Dedifferentiated amniotic fluid mesenchymal stem cell (primary cell): ENCODE measurements around the gene CHMP1B.
A peak's percentile ranks its signal among the peaks of the same experiment; 100 is the strongest.
"Not testable (repeated sequence)": the region's sequence is repeated elsewhere in the genome, so short reads cannot be mapped to it uniquely, and the experiment has no call there.

ENCODE experiments used
- DNase-seq: peaks from one replicate; pipeline ENCODE4 v3.0.0-alpha.2; 2016; ENCODE audit errors: extremely low spot score

Gene CHMP1B

DNA sequence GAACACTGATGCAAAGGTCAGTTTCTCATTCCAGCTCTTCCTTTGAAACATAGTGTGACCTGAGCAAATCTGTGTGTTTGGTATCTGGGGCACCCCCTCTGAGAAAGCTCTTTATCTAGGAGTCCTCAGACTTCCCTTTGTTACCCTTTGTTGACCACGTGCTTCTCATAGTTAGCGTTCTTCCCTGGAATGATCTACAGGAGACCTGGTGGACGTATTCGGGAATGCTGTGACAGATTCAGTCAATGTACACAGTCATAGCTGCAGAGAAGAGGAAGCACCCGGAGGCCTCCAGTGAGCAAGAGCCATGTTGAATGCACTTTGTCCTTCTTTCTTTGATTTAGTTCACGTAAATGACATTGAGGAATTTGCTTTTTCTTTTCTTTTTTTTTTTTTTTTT is 10.7 kb upstream of the CHMP1B start:
- DNase-seq = no peak

DNA sequence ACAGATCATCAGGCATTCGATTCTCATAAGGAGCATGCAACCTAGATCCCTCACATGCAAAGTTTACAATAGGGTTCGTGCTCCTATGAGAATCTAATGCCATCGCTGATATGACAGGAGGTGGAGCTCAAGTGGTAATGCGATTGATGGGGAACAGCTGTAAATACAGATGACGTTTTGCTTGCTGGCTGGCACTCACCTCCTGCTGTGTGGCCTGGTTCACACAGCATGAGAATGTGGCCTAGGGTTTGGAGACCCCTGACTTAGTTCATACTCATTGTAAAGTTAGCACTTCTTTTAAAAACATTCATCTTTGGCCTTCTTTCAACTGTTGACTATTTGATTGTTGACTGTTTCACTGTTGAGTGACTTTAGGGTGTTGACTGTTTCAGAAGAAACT is 8.7 kb upstream of the CHMP1B start:
- no peak for DNase-seq

DNA sequence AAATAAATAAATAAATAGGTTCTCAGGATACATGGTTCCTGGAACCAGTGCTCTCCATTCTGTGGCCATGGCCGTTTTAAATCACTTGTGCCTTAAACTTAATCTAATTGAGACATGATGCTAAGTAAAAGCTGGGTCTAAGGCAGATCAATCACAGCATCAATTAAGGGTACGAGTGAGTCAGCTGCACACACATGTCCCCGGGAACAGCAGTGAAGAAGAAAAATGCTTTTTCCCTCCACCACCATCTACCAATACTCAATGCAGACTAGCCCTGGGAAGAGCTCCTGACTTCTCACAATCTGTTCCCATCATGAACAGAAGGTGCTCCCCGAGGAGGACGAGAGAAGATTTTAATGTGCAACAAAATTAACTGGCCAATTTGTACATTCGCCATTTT is 6.8 kb upstream of the CHMP1B start:
- no peak for DNase-seq

DNA sequence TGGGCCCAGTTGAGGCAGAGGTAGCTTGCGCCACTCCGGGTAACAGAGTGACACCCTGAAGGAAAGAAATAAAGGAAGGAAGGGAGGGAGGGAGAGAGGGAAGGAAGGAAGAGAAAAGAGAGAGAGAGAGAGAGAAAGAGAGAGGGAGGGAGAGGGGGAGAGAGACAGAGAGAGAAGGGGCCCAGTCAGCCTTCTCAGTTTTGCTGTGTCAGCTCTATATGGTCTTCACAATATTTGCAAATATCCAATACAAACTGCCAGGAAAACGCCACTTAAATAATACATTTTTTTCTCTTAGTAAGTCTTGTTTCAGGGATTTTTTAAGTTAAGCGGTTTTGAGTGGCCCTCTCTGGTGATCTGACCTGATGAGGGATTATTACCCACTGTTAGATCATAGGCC is 5.6 kb upstream of the CHMP1B start:
- no peak for DNase-seq

DNA sequence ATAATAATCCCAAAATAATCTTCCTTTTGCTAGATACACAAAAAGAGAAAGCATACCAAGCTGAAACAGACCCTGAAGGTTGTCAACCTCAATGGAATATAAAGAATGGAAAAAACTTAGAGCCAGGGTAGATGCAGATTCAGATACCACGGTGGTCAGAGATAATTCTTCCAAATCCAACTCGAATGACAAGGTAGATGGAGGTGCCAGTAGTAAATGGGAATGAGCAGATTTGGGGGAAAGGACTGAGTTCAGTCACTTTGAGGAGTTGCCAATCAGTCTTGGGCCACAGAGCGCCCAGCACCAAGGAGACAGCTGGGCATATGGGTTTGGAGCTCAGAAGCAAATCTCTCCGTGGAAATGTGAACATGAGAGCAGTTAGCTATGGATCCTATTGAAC is 3.4 kb upstream of the CHMP1B start:
- no peak for DNase-seq

DNA sequence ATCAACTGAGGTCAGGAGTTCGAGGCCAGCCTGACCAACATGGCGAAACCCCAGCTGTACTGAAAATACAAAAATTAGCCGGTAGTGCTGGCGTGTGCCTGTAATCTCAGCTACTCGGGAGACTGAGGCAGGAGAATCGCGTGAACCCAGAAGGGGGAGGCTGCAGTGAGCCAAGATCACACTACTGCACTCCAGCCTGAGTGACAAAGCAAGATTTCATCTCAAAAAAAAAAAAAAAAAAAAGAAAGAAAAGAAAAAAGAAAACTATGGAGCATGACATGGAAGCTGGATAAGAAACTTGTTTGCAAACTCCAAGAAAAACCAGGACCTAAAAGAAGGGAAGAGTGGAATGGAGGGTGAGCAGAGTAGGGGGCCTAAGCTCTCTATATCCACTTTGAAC is 1.9 kb upstream of the CHMP1B start:
- DNase-seq = no peak

DNA sequence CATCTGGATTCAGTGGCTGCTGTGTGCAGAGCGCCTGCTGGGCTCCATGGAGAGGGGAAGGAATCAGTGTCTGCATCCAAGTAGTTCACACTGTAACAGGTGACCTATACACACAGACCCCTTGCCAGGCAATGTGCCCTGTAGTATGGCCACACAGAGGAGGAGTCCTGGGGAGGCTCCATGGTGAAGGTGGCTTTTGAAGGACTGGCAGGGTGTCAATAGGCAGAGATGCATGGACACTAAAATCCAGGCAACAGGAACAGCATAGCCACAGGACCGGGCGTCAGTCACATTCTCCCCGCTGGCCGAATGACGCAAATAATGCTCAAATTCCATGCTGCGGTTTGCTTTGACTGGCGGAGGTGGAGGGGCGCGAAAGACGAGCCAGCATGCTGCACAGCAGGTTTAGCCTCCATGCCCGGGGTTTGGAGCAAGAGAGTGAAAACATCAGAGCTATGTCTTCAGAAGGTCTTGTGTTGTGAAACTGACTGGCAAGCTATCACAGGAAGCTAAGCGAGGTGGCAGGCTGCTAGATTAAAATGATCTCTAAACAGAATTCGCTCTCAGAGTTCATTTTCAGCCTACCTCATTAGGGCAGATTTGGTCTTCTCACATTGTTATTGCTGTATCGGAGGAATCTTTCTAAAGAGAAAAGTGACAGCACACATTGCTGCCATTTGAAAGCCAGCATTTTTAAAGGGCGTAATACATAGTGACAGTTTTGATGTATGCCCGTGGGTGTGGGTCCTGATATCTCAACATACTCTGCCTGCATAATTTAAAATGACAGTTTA is 1.2 kb upstream of the CHMP1B start:
- DNase-seq = peak; percentile 88

DNA sequence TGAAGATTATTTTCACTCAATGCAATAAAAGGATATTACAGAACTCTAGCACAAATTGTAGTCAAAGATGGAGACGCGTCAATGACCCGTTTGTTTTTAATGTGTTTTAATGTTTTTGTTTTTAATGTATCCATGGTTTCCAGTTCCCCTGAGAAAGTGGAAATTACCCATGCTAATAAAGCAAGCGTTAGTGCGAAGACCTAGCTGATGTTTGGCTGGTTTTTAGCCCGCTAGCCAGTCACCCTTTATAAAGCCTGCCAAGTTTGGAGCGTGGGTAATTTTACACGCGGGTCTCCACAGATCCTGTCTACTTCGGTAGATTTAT is 430 bp upstream of the CHMP1B start:
- DNase-seq = peak; percentile 68

DNA sequence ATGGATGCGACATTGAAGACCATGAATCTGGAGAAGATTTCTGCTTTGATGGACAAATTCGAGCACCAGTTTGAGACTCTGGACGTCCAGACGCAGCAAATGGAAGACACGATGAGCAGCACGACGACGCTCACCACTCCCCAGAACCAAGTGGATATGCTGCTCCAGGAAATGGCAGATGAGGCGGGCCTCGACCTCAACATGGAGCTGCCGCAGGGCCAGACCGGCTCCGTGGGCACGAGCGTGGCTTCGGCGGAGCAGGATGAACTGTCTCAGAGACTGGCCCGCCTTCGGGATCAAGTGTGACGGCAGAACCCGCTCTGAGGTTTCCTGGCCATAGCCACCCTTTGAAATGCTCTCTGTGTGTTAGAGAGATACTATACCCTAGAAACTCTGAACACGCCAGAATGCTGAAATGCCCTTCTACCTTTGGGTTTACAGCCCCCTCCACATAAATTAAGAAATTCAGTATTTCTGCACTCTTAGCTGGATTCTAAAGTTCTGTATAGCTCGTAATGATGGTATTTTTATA is 659 bp downstream of the CHMP1B start:
- peak; percentile 25 for DNase-seq

DNA sequence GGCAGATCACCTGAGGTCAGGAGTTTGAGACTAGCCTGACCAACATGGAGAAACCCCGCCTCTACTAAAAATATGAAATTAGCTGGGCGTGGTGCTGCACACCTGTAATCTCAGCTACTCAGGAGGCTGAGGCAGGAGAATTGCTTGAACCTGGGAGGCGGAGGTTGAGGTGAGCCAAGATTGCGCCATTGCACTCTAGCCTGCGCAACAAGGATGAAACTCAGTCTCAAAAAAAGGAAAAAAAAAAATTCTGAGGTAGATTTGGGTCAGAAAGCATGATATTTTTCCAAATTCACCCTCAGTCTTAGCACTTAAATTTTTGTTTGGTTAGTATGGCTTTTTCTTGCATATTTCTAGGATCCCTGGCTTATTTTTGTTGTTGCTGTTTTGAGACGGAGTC is 3.3 kb downstream of the CHMP1B start:
- DNase-seq = not testable (repeated sequence)

DNA sequence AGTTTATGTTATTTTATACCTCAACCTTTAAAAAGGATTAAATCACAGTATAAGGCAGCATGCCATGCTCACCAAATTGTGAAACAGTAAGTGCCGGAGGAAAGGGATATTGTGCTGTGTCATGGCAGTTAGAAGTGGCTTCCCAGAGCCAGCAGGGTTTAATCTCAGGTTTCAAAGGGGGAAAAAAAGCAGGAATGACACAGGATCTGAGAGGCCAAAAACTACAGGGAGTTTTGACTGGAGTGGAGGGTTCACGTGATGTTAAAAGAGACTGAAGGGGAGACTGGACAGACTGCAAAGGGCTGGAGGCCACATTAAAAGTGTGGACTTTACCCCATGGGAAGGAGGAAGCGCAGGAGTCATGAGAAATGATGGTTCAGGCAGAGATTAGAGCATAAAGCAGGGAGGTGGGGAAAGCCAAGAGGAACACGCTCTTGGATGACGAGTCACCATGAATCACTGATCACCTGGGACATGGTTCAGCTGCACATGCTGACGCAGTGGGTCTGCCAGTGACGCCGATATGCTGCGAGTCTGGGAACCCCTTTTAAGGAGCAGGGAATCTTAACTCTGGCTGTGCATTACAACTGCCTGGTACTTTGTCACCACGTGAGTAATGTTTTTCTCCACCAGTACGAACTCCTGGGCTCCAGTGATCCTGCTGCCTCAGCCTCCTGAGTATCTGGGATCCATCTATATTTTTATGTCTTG is 6.1 kb downstream of the CHMP1B start:
- DNase-seq = peak; percentile 91

DNA sequence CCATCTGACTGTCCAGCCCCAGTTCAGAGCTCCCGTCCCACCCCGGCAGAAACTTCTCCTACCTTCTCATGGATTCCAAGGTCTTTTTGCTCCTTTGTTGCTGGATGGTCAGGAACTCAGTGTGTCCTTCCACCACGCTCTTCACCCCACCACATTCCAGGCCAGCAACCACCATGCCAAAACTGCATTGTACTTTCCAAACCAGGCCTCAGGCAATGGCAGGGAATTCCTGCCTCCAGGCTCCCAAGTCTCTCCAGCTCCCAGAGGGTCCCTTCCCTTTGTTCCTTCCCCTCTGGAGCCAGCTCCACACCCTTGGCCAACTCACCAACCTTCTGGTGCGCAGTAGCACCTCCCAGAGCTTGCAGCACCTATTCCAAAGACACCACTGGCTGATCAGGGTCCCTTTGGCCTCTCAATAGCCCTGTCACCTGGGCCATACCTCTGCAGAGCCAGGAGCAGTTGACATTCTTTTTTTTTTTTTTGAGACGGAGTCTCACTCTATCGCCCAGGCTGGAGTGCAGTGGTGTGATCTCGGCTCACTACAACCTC is 8.1 kb downstream of the CHMP1B start:
- DNase-seq = no peak

DNA sequence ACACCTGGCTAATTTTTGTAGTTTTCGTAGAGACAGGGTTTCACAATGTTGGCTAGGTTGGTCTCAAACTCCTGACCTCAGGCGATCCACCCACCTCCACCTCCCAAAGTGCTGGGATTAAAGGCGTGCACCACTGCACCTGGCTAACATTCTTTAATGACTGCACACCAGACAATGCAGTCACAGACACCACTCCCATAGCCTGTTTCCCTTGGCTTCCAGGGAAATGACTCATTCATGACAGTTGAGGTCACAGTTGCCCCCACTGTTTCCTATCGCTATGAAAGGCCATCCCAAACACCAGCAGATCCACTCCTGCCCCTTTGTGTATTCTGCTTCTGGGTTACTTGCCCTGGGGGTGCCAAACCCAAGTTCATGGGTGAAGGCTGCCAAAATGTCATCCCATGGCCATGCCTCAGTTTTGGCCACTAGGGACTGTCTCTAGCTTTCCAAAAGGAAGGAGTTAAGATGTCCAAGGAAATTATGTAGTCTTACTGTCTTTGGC is 8.7 kb downstream of the CHMP1B start:
- no peak for DNase-seq

DNA sequence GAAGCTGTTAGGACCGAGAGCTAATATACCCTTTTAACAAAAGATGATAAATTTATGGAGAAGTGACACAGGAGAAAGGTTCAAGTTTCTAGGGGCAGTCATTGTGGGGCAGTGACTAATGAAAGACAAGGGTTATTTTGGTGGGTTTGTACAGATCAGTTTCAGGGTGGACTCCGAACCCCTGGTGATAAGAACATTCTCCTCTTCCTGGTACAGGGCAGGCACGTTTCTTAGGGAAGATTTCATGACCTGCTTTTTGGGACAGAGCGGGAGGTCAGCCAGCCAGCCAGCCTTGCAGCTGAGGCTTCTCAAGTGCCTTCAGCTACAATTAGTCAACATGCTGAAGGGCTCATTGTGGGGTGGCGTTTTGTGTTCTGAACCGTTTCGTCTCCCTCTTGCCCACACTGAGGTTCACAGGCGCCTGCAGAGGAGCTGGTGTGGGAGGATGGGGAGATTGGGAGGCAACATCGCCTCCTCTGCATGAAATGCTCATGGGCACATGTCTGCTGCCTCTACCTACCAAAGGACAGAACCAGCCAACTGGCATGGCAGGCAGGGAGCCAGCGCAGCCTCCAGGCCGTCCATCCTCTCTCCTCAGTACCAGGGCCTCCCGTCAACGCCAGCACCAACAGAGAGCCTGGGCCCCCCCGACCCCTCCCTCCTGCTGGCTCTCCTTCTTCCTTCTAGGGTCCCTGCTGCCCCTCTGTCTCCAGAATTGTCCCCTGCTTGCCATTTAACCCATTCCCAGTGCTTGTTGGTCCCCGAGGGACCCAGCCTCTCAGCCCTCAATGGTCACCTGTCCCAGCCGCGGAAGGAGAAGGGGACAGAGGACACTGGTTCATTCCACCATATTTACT is 9.6 kb downstream of the CHMP1B start:
- DNase-seq = no peak

DNA sequence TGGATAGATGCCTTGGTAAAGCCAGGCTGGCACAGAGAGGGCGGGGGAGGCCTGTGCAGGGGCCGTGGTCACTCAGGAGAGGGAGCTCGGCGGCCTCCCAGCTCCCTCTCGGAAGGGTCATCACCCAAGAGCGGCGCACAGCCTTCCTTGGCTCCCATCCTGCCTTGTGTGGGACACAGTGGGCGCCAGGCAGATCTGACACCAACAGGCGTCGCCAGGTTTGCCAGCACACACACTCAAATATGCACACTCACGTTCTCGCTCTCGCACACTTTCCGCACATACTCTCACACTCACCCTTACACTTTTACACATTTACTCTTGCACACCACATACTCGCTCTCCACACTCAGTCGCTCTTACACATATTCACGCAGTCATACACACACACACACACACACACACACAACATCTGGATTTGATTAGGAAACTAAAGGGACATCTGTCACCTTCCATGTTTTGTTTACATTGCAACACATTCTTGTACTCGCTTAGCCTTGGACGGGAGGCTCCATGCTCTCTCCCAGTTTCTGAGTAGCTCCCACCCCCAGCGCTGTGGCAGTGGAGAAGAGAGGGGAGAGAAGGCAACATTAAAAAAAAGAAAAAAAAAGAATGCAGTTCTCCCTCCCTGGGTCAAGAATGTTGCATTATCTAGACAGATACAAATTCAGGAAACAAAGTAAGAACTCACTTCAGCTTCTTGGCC is 10.5 kb downstream of the CHMP1B start:
- DNase-seq = no peak

DNA sequence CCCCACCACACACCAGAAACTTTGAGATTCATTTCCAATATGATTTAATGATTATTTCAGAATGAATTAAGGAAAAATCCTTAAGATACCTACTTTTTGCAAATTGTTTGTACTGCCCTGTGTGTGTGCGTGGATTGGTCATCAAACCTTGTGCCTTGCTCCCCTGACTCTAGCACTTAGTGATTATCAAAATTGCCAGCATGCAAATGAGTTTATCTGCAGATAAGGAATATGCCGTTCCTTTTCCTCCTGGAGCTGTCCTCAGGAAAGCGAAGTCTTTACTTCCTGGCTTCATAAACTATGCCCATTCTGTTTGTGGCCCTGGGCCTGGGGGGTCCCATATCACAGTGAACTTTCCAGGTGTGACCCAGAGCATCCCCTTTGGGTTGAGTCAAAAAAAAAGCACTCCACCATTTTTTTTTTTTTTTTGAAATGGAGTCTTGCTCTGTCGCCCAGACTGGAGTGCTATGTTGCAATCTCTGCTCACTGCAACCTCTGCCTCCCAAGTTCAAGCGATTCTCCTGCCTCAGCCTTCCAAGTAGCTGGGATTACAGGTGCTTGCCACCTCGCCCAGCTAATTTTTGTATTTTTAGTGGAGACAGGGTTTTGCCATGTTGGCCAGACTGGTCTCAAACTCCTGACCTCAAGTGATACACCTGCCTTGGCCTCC is 11.4 kb downstream of the CHMP1B start:
- DNase-seq = no peak

DNA sequence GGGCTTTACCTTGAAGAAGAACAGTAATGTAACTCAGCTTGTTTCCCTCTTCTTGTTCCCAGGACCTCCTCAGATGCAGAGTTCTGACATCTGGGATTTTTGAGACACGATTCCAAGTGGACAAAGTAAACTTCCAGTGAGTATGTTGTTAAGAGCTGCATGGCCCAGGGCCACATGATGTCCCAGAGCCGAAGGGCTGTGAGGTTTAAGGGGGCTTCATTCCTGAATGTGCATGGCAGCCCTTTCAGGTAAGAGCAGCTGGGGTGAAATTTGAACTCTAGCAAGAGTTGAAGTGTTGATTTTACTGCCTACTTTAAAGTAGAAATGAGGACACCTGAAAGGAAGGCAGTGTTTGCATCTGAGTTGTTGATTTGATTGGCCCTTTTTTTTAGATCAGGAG is 13.3 kb downstream of the CHMP1B start:
- DNase-seq = no peak

DNA sequence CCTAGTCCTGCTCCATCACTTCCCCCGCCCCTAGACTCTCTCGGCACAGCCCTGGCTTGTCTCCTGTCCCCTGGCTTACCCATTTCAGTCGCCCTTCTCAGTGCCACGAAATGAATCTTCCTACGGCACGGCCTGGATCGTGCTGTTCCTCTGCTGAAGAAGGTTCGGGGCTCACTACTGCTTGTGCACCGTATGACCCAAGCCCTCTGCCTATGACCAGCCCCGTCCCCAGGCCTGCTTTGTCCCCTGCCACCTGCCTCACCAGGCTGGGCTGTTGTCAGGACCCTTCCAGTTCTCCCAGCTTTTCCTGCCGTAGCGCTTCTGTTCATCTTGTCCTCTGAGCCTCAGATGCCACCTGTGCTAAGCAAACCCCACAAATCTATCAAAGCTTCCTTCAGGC is 13.9 kb downstream of the CHMP1B start:
- DNase-seq = no peak

DNA sequence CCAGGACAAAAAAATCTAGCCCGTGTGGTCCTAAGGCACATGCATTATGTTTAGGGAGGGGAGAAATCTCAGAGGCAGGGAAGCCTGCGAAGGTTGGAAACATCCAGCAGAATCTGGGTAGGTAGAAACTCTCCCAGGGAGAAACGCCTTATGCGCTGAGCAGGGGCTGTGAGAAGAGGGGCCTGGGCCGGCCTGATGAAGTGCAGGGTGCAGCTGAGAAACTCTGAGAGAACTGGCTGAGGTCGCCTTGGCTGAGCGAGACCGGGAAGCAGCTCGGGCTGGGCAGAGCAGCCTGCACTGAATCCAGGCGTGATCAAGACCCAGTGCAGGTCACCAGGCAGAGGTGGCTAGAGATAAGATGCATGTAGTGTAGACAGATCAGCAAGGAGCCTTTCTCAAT is 15.1 kb downstream of the CHMP1B start:
- no peak for DNase-seq

DNA sequence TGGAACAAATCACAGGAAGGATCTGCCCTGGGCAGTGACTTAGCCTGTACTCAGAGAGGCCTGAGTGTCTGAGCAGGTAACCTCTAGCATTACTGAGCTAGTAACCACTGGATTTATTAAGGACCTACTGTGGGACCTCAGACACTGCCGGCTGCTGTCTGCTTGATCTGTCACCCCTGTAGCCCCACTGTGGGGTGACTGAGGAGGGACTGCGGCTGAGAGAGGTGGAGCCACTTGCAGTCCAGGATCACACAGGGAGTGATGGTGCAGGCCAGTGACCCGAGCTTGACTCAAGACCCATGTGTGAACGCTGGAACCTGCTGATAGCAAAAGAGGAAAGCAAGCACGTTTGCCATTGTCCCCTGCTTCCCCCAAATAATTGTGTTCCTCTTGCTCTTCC is 15.6 kb downstream of the CHMP1B start:
- no peak for DNase-seq

DNA sequence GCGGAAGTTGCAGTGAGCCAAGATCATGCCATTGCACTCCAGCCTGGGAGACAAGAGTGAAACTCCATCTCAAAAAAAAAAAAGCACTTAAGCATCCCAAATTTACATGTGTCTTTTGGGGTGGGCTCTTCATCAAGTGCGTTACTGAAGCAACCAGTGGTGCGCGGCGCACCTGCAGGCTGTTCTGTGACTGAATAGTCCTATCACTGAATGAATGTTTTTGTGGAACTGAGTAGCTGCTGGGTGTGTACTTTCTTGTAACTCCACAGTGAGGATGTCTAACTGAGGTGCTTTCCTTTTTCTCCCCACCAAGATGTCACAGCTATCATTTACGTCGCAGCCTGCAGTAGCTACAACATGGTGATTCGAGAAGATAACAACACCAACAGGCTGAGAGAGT is 17.0 kb downstream of the CHMP1B start:
- DNase-seq = no peak
